H1 (cell line): Measurements from ENCODE around the gene CEP95. TPM values are rescaled to one million over a fixed set of nuclear protein-coding genes. Genes with fewer than 3 reads are reported as not detected.

Experiments used
- CTCF ChIA-PET: fragments of 300-600 bp; sonication (Branson Sonifier 250); formaldehyde crosslinking; loops from one replicate; lab custom pipeline; 2021; ENCODE audit not compliant: partially characterized antibody; lab: Charles Lee
- POLR2A ChIA-PET: fragments of 300-600 bp; sonication (Branson Sonifier 250); formaldehyde crosslinking; loops from one replicate; lab custom pipeline; 2021; ENCODE audit warnings: inconsistent platforms; ENCODE audit not compliant: partially characterized antibody; lab: Charles Lee
- DNase-seq, 2 experiments: peaks; one replicate each; pipeline versions ENCODE4 v3.0.0 to v3.0.0-alpha.2; 2010 to 2022; ENCODE audit warnings: low spot score in 2 of 2, low read depth in 1 of 2, mixed read lengths in 1 of 2
- FAIRE-seq: peaks from 2 replicates; lab custom pipeline; 2011; peaks lifted over from hg19 to GRCh38; lab: Jason Lieb, UNC
- H2AFZ ChIP-seq: 2 replicates; pipeline ENCODE4 v1.8.1; 2012; ENCODE audit warnings: low read length, inconsistent platforms
- H2AK5ac ChIP-seq: 2 replicates; pipeline ENCODE4 v1.6.1; 2013; ENCODE audit warnings: low read depth, low read length
- H2BK120ac ChIP-seq: replicated peaks from 2 replicates; pipeline ENCODE3; 2013; ENCODE audit warnings: low read depth, low read length, inconsistent platforms
- H2BK12ac ChIP-seq: 2 replicates; pipeline ENCODE4 v1.6.1; 2013; ENCODE audit warnings: low read depth, low read length
- H2BK15ac ChIP-seq: 2 replicates; pipeline ENCODE4 v1.6.1; 2013; ENCODE audit warnings: low read length
- H2BK20ac ChIP-seq: 2 replicates; pipeline ENCODE4 v1.6.1; 2013; ENCODE audit warnings: low read length
- H2BK5ac ChIP-seq: 2 replicates; pipeline ENCODE4 v1.6.1; 2013; ENCODE audit warnings: low read depth, low read length
- H3K14ac ChIP-seq: 2 replicates; pipeline ENCODE4 v1.6.1; 2013; ENCODE audit warnings: inconsistent platforms; ENCODE audit not compliant: insufficient read length
- H3K18ac ChIP-seq: 2 replicates; pipeline ENCODE4 v1.6.1; 2013; ENCODE audit warnings: low read length; ENCODE audit errors: extremely low read depth
- H3K23ac ChIP-seq: 2 replicates; pipeline ENCODE4 v1.6.1; 2013; ENCODE audit warnings: inconsistent platforms; ENCODE audit not compliant: insufficient read length
- H3K23me2 ChIP-seq: 2 replicates; pipeline ENCODE4 v1.6.1; 2013; ENCODE audit warnings: low read depth, low read length
- H3K27ac ChIP-seq: 2 replicates; pipeline ENCODE4 v1.6.1; 2011; ENCODE audit warnings: low read depth, low read length, inconsistent platforms
- H3K27me3 ChIP-seq, 4 experiments: replicated peaks in 1 of 4; 1 replicate in 1 of 4; 2 replicates in 3 of 4; pipeline versions ENCODE4 v1.6.1 to v1.8.1; 2011 to 2013; ENCODE audit warnings: low read length in 3 of 4, mild to moderate bottlenecking in 3 of 4, inconsistent platforms in 2 of 4, mixed read lengths in 2 of 4, moderate library complexity in 1 of 4; ENCODE audit not compliant: control insufficient read depth in 3 of 4, insufficient read depth in 3 of 4; ENCODE audit errors: extremely low read depth in 1 of 4
- H3K36me3 ChIP-seq, 4 experiments: 2 replicates each; pipeline versions ENCODE4 v1.6.1 to v1.8.1; 2011 to 2013; ENCODE audit warnings: mild to moderate bottlenecking in 4 of 4, low read length in 3 of 4, moderate library complexity in 2 of 4, control low read depth in 1 of 4, inconsistent platforms in 1 of 4; ENCODE audit not compliant: insufficient read depth in 4 of 4, control insufficient read depth in 2 of 4
- H3K4ac ChIP-seq: replicated peaks from 2 replicates; pipeline ENCODE3; 2013; ENCODE audit warnings: low read length, low read depth, mixed read lengths, inconsistent platforms; ENCODE audit not compliant: insufficient read length
- H3K4me1 ChIP-seq, 4 experiments: replicated peaks in 1 of 4; 1 replicate in 1 of 4; 2 replicates in 3 of 4; pipeline versions ENCODE4 v1.6.1 to v1.8.1; 2011 to 2013; ENCODE audit warnings: low read length in 3 of 4, inconsistent platforms in 2 of 4, mixed read lengths in 1 of 4; ENCODE audit not compliant: insufficient read depth in 4 of 4, control insufficient read depth in 3 of 4
- H3K4me2 ChIP-seq, 2 experiments: 2 replicates each; pipeline versions ENCODE4 v1.6.1 to v1.8.1; 2011 to 2013; ENCODE audit warnings: low read depth in 2 of 2, low read length in 2 of 2, control low read depth in 1 of 2, inconsistent platforms in 1 of 2, mild to moderate bottlenecking in 1 of 2; ENCODE audit not compliant: insufficient read depth in 1 of 2
- H3K4me3 ChIP-seq, 4 experiments: fragments of 200-600, 300-600 bp in 1 of 4; sonication (generic), shearing (Covaris generic), sonication (Bioruptor Twin) in 1 of 4; 2 replicates each; pipeline versions ENCODE4 v1.5.1 to v1.8.1; 2011 to 2016; ENCODE audit warnings: low read length in 4 of 4, low read depth in 3 of 4, control low read depth in 2 of 4, inconsistent platforms in 2 of 4, mild to moderate bottlenecking in 2 of 4, mixed read lengths in 1 of 4, moderate library complexity in 1 of 4; ENCODE audit not compliant: insufficient read depth in 2 of 4; ENCODE audit errors: extremely low read depth in 1 of 4
- H3K56ac ChIP-seq: replicated peaks from 2 replicates; pipeline ENCODE3; 2013; ENCODE audit warnings: low read depth, mild to moderate bottlenecking, mixed read lengths, low read length, inconsistent platforms; ENCODE audit not compliant: insufficient read length
- H3K79me1 ChIP-seq: 2 replicates; pipeline ENCODE4 v1.6.1; 2013; ENCODE audit warnings: low read depth, low read length, control low read depth
- H3K79me2 ChIP-seq, 2 experiments: 2 replicates each; pipeline versions ENCODE4 v1.6.1 to v1.8.1; 2012 to 2013; ENCODE audit warnings: low read length in 2 of 2, mild to moderate bottlenecking in 2 of 2, inconsistent platforms in 1 of 2; ENCODE audit not compliant: insufficient read depth in 2 of 2, control insufficient read depth in 1 of 2
- H3K9ac ChIP-seq, 4 experiments: replicated peaks in 1 of 4; 1 replicate in 1 of 4; 2 replicates in 3 of 4; pipeline versions ENCODE4 v1.6.1 to v1.8.1; 2011 to 2013; ENCODE audit warnings: low read depth in 3 of 4, low read length in 3 of 4, control low read depth in 2 of 4, mild to moderate bottlenecking in 2 of 4, moderate library complexity in 2 of 4, inconsistent platforms in 1 of 4; ENCODE audit errors: extremely low read depth in 1 of 4
- H3K9me3 ChIP-seq, 2 experiments: 2 replicates each; pipeline versions ENCODE4 v1.6.1 to v1.8.1; 2012 to 2013; ENCODE audit warnings: mild to moderate bottlenecking in 2 of 2, moderate library complexity in 2 of 2, control low read depth in 1 of 2, inconsistent platforms in 1 of 2, low read depth in 1 of 2, low read length in 1 of 2, mixed read lengths in 1 of 2; ENCODE audit not compliant: insufficient read depth in 2 of 2
- H4K20me1 ChIP-seq, 2 experiments: replicated peaks in 1 of 2; 2 replicates each; pipeline versions ENCODE3 to v1.8.1; 2011 to 2013; ENCODE audit warnings: inconsistent platforms in 2 of 2, low read length in 2 of 2, mild to moderate bottlenecking in 1 of 2; ENCODE audit not compliant: insufficient read depth in 2 of 2, control insufficient read depth in 1 of 2
- H4K5ac ChIP-seq: 2 replicates; pipeline ENCODE4 v1.6.1; 2013; ENCODE audit warnings: low read length, low read depth, mixed read lengths, inconsistent platforms; ENCODE audit not compliant: insufficient read length
- H4K8ac ChIP-seq: 2 replicates; pipeline ENCODE4 v1.8.0; 2013; ENCODE audit warnings: mild to moderate bottlenecking, moderate library complexity, low read length, inconsistent platforms; ENCODE audit not compliant: insufficient read depth; ENCODE audit errors: extremely low read depth
- H4K91ac ChIP-seq: replicated peaks from 2 replicates; pipeline ENCODE3; 2013; ENCODE audit warnings: low read length, mixed read lengths, inconsistent platforms; ENCODE audit not compliant: insufficient read length
- ATF2 ChIP-seq: IDR thresholded peaks from 2 replicates; pipeline ENCODE4 v1.6.1; 2012; ENCODE audit warnings: low read length, inconsistent platforms
- BACH1 ChIP-seq: IDR thresholded peaks from 2 replicates; pipeline ENCODE4 v1.6.1; 2012; ENCODE audit warnings: low read length, improper control_type of control experiment
- CBX5 ChIP-seq: fragments of 300-800, 300-1000 bp; sonication (generic); IDR thresholded peaks from 2 replicates; pipeline ENCODE4 v1.7.1; 2016; ENCODE audit warnings: antibody characterized with exemption, low read length, low read depth
- EZH2 ChIP-seq: fragments of 200-600 bp; sonication (generic); IDR thresholded peaks from 2 replicates; pipeline ENCODE4 v1.7.1; 2012; ENCODE audit warnings: low read depth, mild to moderate bottlenecking, moderate library complexity, low read length, inconsistent platforms; ENCODE audit not compliant: severe bottlenecking
- PHF8 ChIP-seq: fragments of 200-600 bp; sonication (generic); conservative IDR thresholded peaks from 2 replicates; pipeline ENCODE4 v1.7.1; 2012; ENCODE audit warnings: low read depth, mild to moderate bottlenecking, inconsistent platforms, low read length, moderate library complexity
- RAD21 ChIP-seq, 2 experiments: IDR thresholded peaks in 1 of 2; conservative IDR thresholded peaks in 1 of 2; 2 replicates each; pipeline ENCODE4 v1.6.1; 2011; ENCODE audit warnings: low read depth in 2 of 2, low read length in 2 of 2, improper control_type of control experiment in 1 of 2, inconsistent platforms in 1 of 2, mild to moderate bottlenecking in 1 of 2, moderate library complexity in 1 of 2
- RFX5 ChIP-seq: IDR thresholded peaks from 2 replicates; pipeline ENCODE4 v1.6.1; 2011; ENCODE audit warnings: low read depth, low read length, improper control_type of control experiment, borderline replicate concordance
- WGBS, 2 experiments: shearing (Covaris generic) in 1 of 2; methylation state at CpG; one replicate each; pipeline versions ENCODE4 v1.1.6 to v1.1.7; 2013 to 2015; ENCODE audit warnings: low lambda C conversion rate in 2 of 2, mixed read lengths in 2 of 2, inconsistent platforms in 1 of 2, low coverage in 1 of 2, missing lambda C conversion rate in 1 of 2; ENCODE audit not compliant: insufficient replicate concordance in 2 of 2, insufficient coverage in 1 of 2, insufficient read length in 1 of 2; ENCODE audit errors: extremely low coverage in 1 of 2, missing lambda C conversion rate in 1 of 2; 5-methylcytosine and 5-hydroxymethylcytosine counted together
- polyA plus RNA-seq, 7 experiments: library from polyadenylated mRNA; depleted of rRNA in 3 of 7; stranded (reverse) in 5 of 7; unstranded in 2 of 7; fragments of >200 nt in 5 of 7; fragments of 200-250 nt in 2 of 7; gene quantifications; 1 replicate in 5 of 7; 2 replicates in 1 of 7; 4 replicates in 1 of 7; pipeline versions ENCODE4 v1.2.1 to v1.2.3, GENCODE V29; 2011 to 2013; ENCODE audit warnings: missing spikeins in 2 of 7, mixed read lengths in 2 of 7
- total RNA-seq: library from RNA; stranded (reverse); fragmentation: NEBNext Ultra II Directional; extraction: Animal tissue kit (Norgen Biotek cat#: 25700); gene quantifications from 2 replicates; pipeline ENCODE4 v1.2.1, GENCODE V29; 2021

CEP95 gene
- total and polyA plus RNA-seq, 2 of the 8 experiments (the other 6 are each of a cell fraction or from before 2014, with no cell fraction given), result 22.3 to 51.5 TPM

GRCh38 chr17:64502021-64502420 lies 4.8 kb upstream of the CEP95 start:
- DNase-seq, result no peak
- Histone ChIP-seq H3K9ac (no peak overlapping the region), H3K23ac (no peak overlapping the region), H4K8ac (no peak overlapping the region; the same call in 1 of the 2 replicates), H3K27me3 (no peaks in the 10 kb centered on the region), H3K14ac (no peak overlapping the region), H4K20me1 (peaks cover 16 to 23% of the 10 kb centered on the region in 2 experiments), H2BK12ac (no peak overlapping the region), H3K36me3 (peaks cover 47 to 75% (median 55%) of the 10 kb centered on the region in 4 experiments), H3K56ac (no peak overlapping the region), H3K27ac (no peak overlapping the region), H3K79me2 (peaks cover 17 to 62% of the 10 kb centered on the region in 2 experiments), H3K79me1 (no peaks in the 10 kb centered on the region; the same call in 1 of the 2 replicates), H2AK5ac (no peak overlapping the region), H4K5ac (no peak overlapping the region), H3K4me3 (no peak overlapping the region), H3K4me2 (no peak overlapping the region), H2BK5ac (no peak overlapping the region), H2AFZ (no peak overlapping the region), H3K23me2 (peaks cover 2% of the 10 kb centered on the region; the same call in 1 of the 2 replicates), H2BK120ac (no peak overlapping the region), H3K9me3 (no peaks in the 10 kb centered on the region), H3K4ac (no peak overlapping the region), H4K91ac (no peak overlapping the region), H2BK20ac (no peak overlapping the region), H3K4me1 (peaks cover 0 to 7% (median 3%) of the 10 kb centered on the region in 4 experiments; a peak in 5 of 7 replicates), H3K18ac (no peak overlapping the region), H2BK15ac (no peak overlapping the region)
- CTCF ChIA-PET, result interaction anchor here (1.1 to 2.2 kb wide), 4 partner anchors 9 to 82 kb away, joined by 3 to 8 read pairs (median 5); no protein-coding TSS in a partner anchor
- POLR2A ChIA-PET, result interaction anchor here (0.7 to 7.2 kb wide), 10 partner anchors 8 to 356 kb away, joined by 3 to 320 read pairs (median 4); partner anchors contain the start of gene POLG2
- FAIRE-seq, result no peak
- TF ChIP-seq RAD21 (IDR thresholded peaks at IDR 0.05 in 1 of 2, conservative IDR thresholded peaks at IDR 0.05 in 1 of 2; ENCODE audit: low read depth in 2 of 2, low read length in 2 of 2) (no peak), RFX5 (no peak), PHF8 (no peak), ATF2 (no peak), EZH2 (no peak), BACH1 (no peak), CBX5 (no peak)
- 97% methylated on average over 3 of the region's 3 CpGs; no CpG with 5 or more reads in 1 of the 2 experiments for WGBS, 2 experiments
